HG03097 (cell line): ENCODE measurements around the gene TYK2.
"Not testable (repeated sequence)": the region's sequence is repeated elsewhere in the genome, so short reads cannot be mapped to it uniquely, and the experiment has no call there.

ENCODE experiments used
- ATAC-seq: cut with Tn5 transposase; IDR thresholded peaks from one replicate; pipeline ENCODE4 v1.9.1; 2021; ENCODE audit not compliant: unreplicated experiment, low FRiP score

Gene TYK2

GRCh38 chr19:10336725-10337124, 43.6 kb downstream of the TYK2 start:
- ATAC-seq: not testable (repeated sequence)

DNA sequence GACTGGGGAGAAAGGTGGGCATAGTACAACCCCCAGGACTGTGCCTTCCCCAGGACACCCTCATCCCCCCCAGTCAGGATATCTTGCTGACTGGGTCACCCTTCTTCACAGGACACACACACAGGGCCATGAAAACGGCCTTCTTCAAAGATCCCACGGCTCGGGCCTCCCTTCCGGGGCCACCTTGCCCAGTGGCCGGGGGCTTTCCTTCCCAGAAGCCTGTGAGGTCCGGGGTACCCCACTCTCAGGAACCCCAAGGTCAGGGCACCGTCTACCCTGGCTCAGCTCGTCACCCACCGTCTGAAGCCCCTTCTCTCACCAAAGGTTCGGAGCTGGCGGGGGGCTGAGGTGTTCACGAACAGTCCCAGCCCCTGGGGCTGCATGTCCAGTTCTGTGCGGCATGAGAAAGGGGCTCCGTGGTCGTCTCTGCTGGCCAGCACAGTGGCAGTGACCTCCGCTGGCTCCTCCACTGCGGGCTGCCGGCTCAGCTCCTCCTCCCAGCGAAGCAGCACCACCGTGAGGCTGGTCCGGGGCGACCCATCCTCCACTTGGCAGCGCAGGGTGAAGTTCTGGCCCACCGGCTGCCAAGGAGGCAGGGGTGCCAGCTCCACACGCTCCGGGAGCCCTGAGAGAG, 44.9 kb downstream of the TYK2 start:
- ATAC-seq: no peak

DNA sequence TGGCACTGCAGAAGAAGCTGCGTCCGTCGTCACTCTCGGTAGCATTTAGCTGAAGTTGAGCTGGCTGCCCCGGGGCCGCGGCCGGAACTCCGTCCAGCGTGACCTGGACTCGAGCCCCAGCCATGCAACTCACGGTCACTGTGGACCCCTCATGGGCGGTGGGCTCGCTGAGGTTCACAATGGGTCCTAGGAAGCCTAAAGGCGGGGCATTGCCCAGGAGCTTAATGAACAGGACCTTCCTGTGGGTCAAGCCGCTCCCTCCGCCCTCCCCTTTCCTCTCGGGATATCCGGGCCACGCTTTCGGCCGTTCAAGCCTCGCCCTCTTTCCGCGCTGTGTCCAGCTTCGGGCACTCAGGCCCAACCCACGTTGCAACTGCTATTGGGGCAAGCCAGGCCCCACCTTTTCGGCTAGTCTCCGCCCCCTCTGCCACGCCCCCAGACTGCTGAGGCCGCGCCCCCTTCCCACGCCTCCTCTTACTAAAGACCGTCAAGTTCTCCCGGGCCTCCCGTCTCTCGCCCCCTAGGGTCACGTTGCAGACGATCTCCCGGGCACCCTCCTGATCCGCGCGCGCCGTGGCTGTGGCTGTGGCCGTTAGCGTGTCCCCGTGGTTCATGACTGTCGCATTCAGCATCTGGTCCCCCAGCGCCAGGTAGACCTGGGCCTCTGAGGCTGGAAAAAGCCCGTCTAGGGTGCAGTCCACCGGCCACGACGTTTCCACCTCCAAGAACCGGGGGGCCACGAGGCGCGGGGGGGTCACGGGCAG, 45.6 kb downstream of the TYK2 start:
- ATAC-seq: no peak

DNA sequence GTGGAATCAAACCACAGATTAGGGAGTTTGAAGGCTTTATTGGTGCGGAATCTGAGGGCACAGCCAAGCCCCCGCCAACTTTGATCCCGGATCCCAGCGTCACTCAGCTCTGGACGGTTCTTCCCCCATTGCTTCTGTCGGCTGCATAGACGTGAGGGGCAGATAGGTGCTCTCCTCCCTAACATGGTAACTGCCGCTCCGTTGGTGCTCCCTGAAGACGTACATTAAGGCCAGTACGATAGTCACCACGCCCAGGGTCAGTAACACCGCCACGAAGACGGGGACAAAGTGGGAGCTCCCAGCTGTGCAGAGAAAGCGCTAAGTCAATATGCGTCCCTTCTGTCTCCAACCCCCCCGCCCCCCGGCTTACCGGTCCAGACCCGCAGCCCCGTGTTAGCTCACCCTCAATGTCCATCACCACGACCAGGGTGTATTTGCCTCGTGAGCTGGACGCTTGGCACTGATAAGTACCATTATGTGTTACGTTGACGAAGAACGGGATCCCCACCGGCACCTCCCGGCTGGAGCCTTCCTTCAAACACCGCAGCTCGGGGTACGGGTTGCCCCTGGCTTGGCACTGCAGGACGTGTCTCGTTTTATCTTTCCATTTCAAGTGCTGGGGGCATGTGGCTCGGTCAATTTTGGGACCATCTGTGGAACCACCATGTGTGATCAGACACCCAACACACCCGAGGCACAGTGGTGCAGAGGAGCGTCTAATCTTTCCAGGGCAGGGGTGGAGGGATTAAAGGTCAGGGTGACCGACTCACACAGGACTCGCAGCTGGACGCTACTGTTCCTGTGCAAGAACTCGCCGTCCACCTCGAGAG, 46.4 kb downstream of the TYK2 start:
- peak; percentile 9 for ATAC-seq

GRCh38 chr19:10332965-10333757, 47.2 kb downstream of the TYK2 start, which contains the start of gene RAVER1:
TSS of gene RAVER1 (minus strand) at chr19:10333529. CDS start at chr19:10333507, 22 bp downstream.
- peak; percentile 77 for ATAC-seq

DNA sequence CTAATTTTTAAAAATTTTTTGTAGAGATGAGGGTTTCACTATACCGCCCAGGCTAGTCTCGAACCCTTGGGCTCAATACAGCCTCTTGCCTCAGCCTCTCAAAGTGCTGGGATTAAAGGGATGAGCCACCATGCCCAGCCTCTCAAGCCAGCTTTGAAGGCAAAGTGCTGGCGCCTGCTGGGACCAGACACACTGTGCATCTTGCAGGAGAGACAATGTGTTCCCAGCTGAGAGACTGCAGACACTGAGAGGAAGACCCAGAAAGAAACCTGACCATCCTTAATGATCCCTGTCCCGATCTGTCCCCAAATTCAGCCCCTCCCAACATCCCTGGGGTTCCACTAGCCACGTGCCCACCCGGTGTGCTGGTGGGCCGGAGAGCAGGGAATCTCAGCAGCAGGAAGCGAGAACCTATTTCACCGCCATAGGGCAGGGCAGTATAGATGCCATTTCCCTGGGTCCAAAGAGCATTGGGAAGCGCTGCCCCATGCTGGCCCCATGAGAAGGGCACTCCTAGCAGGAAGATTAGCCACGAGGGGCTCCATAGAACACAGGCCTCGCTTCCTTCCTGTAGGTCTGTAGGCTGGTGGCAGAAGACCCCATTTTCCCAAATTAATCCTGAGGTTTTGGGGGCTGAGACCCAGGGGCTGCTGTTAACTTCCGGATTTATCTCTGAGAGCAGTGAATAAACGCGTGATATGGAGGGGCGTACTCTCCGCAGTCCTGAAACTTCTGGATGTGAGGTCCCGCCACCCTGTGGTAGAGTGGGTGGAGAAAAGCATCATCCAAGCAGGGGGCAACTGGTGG, 48.0 kb downstream of the TYK2 start:
- ATAC-seq: peak; percentile 11

DNA sequence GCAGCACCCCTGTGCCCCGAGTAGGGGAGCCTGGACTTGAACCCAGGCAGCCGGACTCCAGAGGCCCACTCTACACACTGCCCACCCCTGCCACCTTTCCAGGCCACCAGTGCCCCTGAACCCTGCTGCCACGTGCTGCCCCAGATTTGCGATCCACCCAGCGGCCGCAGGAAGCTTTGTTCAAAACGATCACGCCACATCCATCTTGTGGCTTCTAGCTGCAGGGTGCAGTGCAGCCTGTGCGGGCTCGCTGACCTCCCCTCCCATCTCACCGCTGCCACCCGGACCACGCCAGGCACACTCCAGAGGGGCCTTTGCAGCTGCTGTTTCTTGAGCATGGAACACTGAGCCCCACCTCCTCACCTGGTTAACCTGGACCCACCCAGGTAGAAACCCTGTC, 50.8 kb downstream of the TYK2 start:
- ATAC-seq: no peak

- ATAC-seq: no peak
These were observed 51.6 kb downstream of the TYK2 start for GRCh38 chr19:10328558-10329429.

- no peak for ATAC-seq
These were observed 52.6 kb downstream of the TYK2 start for GRCh38 chr19:10327793-10328192.

DNA sequence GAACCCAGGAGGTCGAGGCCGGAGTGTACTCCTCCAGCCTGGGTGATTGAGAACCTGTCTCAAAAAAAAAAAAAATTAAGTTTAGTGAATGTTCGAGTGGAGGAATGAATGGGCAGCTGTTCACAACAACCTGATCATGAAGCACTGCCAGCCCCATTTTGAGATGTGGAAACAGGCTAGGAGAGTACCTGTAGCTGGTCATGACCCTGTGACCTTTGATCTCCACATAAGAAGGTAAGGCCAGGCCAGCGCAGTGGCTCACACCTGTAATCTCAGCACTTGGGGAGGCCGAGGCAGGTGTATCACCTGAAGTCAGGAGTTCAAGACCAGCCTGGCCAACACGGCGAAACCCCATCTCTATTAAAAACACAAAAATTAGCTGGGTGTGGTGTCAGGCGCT, 54.6 kb downstream of the TYK2 start:
- ATAC-seq: no peak

- no peak for ATAC-seq
These were observed 58.2 kb downstream of the TYK2 start for GRCh38 chr19:10321874-10322835.

DNA sequence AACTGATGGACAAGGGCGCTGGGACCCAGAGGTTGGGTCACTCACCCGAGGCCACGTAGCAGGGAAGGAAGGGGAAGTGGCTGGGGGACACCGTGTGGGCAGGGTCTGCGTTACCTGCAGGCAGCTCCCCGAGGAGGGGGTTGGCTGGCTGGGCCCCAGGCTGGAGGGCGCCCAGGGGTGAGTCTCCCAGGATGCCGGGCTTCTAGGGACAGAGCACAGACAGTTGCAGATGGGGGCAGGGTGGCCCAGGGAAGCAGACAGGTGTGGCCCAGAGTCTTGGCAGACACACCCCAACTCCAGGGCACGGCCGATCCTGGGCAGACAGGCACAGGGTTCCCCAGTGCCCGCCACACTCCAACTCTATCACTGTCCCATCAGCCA, 59.0 kb downstream of the TYK2 start:
- ATAC-seq: no peak

GRCh38 chr19:10320602-10321416, 59.6 kb downstream of the TYK2 start:
- ATAC-seq: no peak

GRCh38 chr19:10318807-10319682, 61.3 kb downstream of the TYK2 start:
- no peak for ATAC-seq

DNA sequence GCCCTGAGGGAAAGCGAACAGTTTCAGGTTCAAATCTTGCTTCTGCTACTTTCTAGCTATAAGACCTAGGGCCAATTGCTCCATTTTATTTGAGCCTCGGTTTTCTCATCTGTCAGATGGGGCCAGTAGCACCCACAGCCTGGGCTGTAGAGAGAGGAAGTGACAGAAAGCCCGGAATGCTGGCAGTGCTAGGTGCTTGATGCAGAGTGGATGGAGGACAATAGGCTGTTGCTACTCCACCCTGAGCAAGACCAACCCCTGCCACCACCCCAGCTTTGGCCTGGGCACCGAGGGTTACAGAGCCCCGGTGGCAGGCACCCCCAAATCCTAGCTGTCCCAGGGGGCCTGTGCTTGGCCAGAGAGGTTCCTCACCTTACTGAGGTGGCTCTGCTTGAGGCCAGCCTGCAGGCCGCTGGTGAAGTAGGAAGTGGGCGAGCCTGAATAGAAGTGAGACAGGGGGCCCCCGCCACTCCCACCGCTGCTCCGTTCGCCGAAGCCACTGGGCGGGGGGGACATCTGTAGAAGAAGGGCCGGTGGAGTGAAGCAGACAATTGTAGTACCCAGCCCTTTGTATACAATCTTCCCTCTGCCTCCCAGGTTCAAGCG, 62.4 kb downstream of the TYK2 start:
- ATAC-seq: no peak
